ENCODE data around the gene ANP32A. TPM values are rescaled to one million over a fixed set of nuclear protein-coding genes. Genes with fewer than 3 reads are reported as not detected.
A peak's percentile ranks its signal among the peaks of the same experiment; 100 is the strongest.
"Not testable (repeated sequence)": the region's sequence is repeated elsewhere in the genome, so short reads cannot be mapped to it uniquely, and the experiment has no call there.

The ANP32A gene
- total RNA-seq (100 to 1,000 TPM in 1 of 5 donors, 10 to 100 TPM in 4; 34.4 to 112 (median 65.2) TPM), polyA plus RNA-seq (10 to 100 TPM; 53.1 to 80.5 (median 72.2) TPM)
- long read RNA-seq, donor 1, transcript ANP32A-203 (7 exons, 2,440 nt) = major isoform, 17 of 32 reads
- long read RNA-seq, donor 1, transcript ANP32A-208 (3 exons, 707 nt) = minor isoform, 14 of 32 reads
- long read RNA-seq, donor 1, partial matches to known transcripts = 0 of 32 reads
- long read RNA-seq, donor 1, other reads (novel, unspliced or antisense) = 0 of 32 reads
- long read RNA-seq, donor 2, transcript ANP32A-208 (3 exons, 707 nt) = minor isoform, 20 of 51 reads
- long read RNA-seq, donor 2, transcript ANP32A-203 (7 exons, 2,440 nt) = major isoform, 28 of 51 reads
- long read RNA-seq, donor 2, partial matches to known transcripts = 0 of 51 reads
- long read RNA-seq, donor 2, other reads (novel, unspliced or antisense) = 0 of 51 reads
- long read RNA-seq, donor 3, transcript ANP32A-208 (3 exons, 707 nt) = minor isoform, 12 of 35 reads
- long read RNA-seq, donor 3, transcript ANP32A-203 (7 exons, 2,440 nt) = major isoform, 22 of 35 reads
- long read RNA-seq, donor 3, partial matches to known transcripts = 0 of 35 reads
- long read RNA-seq, donor 3, other reads (novel, unspliced or antisense) = 0 of 35 reads
- long read RNA-seq, donor 4, partial matches to known transcripts = 0 of 2 reads
- long read RNA-seq, donor 4, other reads (novel, unspliced or antisense) = 0 of 2 reads
- long read RNA-seq, donor 5, transcript ANP32A-208 (3 exons, 707 nt) = minor isoform, 22 of 78 reads
- long read RNA-seq, donor 5, transcript ANP32A-203 (7 exons, 2,440 nt) = major isoform, 31 of 78 reads
- long read RNA-seq, donor 5, partial matches to known transcripts = 23 of 78 reads
- long read RNA-seq, donor 5, other reads (novel, unspliced or antisense) = 0 of 78 reads
- long read RNA-seq, donor 6, transcript ANP32A-203 (7 exons, 2,440 nt) = major isoform, 68 of 155 reads
- long read RNA-seq, donor 6, transcript ANP32A-208 (3 exons, 707 nt) = minor isoform, 56 of 155 reads
- long read RNA-seq, donor 6, partial matches to known transcripts = 22 of 155 reads
- long read RNA-seq, donor 6, other reads (novel, unspliced or antisense) = 9 of 155 reads
- long read RNA-seq, donor 7, transcript ANP32A-208 (3 exons, 707 nt) = minor isoform, 28 of 106 reads
- long read RNA-seq, donor 7, transcript ANP32A-203 (7 exons, 2,440 nt) = major isoform, 34 of 106 reads
- long read RNA-seq, donor 7, partial matches to known transcripts = 43 of 106 reads
- long read RNA-seq, donor 7, other reads (novel, unspliced or antisense) = 0 of 106 reads
- long read RNA-seq, donor 8, transcript ANP32A-203 (7 exons, 2,440 nt) = major isoform, 32 of 60 reads
- long read RNA-seq, donor 8, transcript ANP32A-208 (3 exons, 707 nt) = minor isoform, 16 of 60 reads
- long read RNA-seq, donor 8, partial matches to known transcripts = 10 of 60 reads
- long read RNA-seq, donor 8, other reads (novel, unspliced or antisense) = 0 of 60 reads
- long read RNA-seq, donor 9, transcript ANP32A-207 (2 exons, 2,015 nt) = minor isoform, 7 of 78 reads
- long read RNA-seq, donor 9, transcript ANP32A-208 (3 exons, 707 nt) = major isoform, 27 of 78 reads
- long read RNA-seq, donor 9, transcript ANP32A-203 (7 exons, 2,440 nt) = major isoform, 27 of 78 reads
- long read RNA-seq, donor 9, partial matches to known transcripts = 15 of 78 reads
- long read RNA-seq, donor 9, other reads (novel, unspliced or antisense) = 0 of 78 reads
- long read RNA-seq, donor 10, transcript ANP32A-208 (3 exons, 707 nt) = minor isoform, 5 of 20 reads
- long read RNA-seq, donor 10, transcript ANP32A-203 (7 exons, 2,440 nt) = major isoform, 15 of 20 reads
- long read RNA-seq, donor 10, partial matches to known transcripts = 0 of 20 reads
- long read RNA-seq, donor 10, other reads (novel, unspliced or antisense) = 0 of 20 reads

GRCh38 chr15:68820295-68821189 lies at the start of gene ANP32A:
Gene ANP32A, minus strand, starts transcription at chr15:68820895. Its CDS starts 144 bp downstream, at chr15:68820751.
- intact Hi-C loops (cut with DNase I; ENCODE audit: low total_unique reads) = no loop called here
- peak; percentile 96 to 99 for DNase-seq
- Histone ChIP-seq H3K27ac (peak within 1 kb of the TSS; percentile 98 to 100 (median 99)), H3K27me3 (no peaks in the 10 kb centered on the region), H3K9me3 (no peaks in the 10 kb centered on the region), H3K36me3 (no peaks in the 10 kb centered on the region), H3K4me1 (peaks cover 14 to 33% (median 25%) of the 10 kb centered on the region in 4 donors), H3K4me3 (peak within 1 kb of the TSS; percentile 69 to 97 (median 89))
- WGBS, 5 donors = 0 to 1% (median 0%) methylated on average over 54 to 81 of the region's 81 CpGs
- TF ChIP-seq POLR2A (IDR thresholded peaks at IDR 0.05) (peak in 1 of 4 donors; percentile 34), POLR2AphosphoS5 (IDR thresholded peaks at IDR 0.05) (peak; percentile 22 to 75 (median 69))
- TF ChIP-seq, protein P1, sequence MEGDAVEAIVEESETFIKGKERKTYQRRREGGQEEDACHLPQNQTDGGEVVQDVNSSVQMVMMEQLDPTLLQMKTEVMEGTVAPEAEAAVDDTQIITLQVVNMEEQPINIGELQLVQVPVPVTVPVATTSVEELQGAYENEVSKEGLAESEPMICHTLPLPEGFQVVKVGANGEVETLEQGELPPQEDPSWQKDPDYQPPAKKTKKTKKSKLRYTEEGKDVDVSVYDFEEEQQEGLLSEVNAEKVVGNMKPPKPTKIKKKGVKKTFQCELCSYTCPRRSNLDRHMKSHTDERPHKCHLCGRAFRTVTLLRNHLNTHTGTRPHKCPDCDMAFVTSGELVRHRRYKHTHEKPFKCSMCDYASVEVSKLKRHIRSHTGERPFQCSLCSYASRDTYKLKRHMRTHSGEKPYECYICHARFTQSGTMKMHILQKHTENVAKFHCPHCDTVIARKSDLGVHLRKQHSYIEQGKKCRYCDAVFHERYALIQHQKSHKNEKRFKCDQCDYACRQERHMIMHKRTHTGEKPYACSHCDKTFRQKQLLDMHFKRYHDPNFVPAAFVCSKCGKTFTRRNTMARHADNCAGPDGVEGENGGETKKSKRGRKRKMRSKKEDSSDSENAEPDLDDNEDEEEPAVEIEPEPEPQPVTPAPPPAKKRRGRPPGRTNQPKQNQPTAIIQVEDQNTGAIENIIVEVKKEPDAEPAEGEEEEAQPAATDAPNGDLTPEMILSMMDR (IDR thresholded peaks at IDR 0.05) = no peak

DNA sequence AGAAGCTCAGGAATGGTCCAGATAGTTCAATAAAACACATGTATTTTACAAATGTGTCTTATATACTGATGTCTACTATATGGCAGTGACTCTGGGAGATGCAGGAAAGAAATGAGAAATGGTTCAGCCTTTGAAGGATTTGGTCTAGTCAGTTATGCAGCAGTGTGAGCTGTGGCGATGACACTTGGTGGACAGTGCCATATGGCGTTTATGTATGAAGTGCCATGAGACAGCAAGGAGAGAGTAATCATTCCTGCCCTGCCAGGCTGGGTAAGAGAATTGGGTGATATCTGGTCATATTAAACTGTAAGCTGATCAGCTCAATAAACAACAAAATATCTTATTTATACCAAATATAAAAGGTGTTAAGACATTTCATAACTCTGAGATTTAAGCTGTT lies 47.6 kb upstream of the ANP32A start:
- intact Hi-C loops (cut with DNase I; ENCODE audit: low total_unique reads) = no loop called here

DNA sequence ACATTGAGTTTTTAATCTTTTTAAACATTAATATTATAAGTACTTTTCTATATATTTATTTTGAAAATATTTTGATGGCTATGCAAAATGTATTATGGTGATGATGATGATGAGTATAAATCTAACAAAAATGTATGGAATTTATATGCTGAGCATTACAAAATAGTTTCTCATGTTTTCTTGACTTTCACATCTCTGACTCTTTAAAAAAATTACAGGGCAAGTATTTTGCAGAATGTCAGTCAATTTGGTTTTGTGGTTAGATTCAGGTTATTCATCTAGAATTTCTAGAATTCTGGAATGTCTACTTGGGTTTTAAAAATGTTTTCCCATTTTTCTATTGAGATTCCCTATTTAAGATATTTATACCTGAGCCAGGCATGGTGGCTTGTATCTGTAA lies 41.7 kb upstream of the ANP32A start:
- DNase-seq = no peak
- intact Hi-C loops (cut with DNase I; ENCODE audit: low total_unique reads) = no loop called here
- Histone ChIP-seq H3K27ac (no peak overlapping the region), H3K4me1 (no peaks in the 10 kb centered on the region), H3K9me3 (peaks cover 3 to 23% (median 18%) of the 10 kb centered on the region in 4 donors), H3K4me3 (no peak overlapping the region), H3K27me3 (peaks cover 0 to 6% (median 0%) of the 10 kb centered on the region in 3 donors), H3K36me3 (no peaks in the 10 kb centered on the region)
- no peak for TF ChIP-seq EP300 (IDR thresholded peaks at IDR 0.05)
- no peak for TF ChIP-seq POLR2AphosphoS5 (IDR thresholded peaks at IDR 0.05)
- TF ChIP-seq POLR2A (IDR thresholded peaks at IDR 0.05) = no peak
- TF ChIP-seq, protein P1 (IDR thresholded peaks at IDR 0.05) = no peak

More for the DNA sequence above, 47.6 kb upstream of the ANP32A start:
- 87 to 97% (median 92%) methylated on average over 2 of the region's 2 CpGs for WGBS, 5 donors
- H3K27me3 ChIP-seq = peaks cover 0 to 16% (median 0%) of the 10 kb centered on the region in 3 donors
- H3K4me3 ChIP-seq = no peak overlapping the region
- H3K4me1 ChIP-seq = no peaks in the 10 kb centered on the region
- TF ChIP-seq POLR2AphosphoS5 (IDR thresholded peaks at IDR 0.05) (no peak), EP300 (IDR thresholded peaks at IDR 0.05) (no peak), POLR2A (IDR thresholded peaks at IDR 0.05) (no peak)
- TF ChIP-seq, protein P1 (IDR thresholded peaks at IDR 0.05) = no peak
- DNase-seq = no peak
- H3K27ac ChIP-seq = no peak overlapping the region
- peaks cover 0 to 8% (median 6%) of the 10 kb centered on the region in 4 donors for H3K9me3 ChIP-seq
- no peaks in the 10 kb centered on the region for H3K36me3 ChIP-seq

- intact Hi-C loops (cut with DNase I; ENCODE audit: low total_unique reads); H3K4me1 ChIP-seq; H3K36me3 ChIP-seq; DNase-seq; H3K27me3 ChIP-seq; H3K4me3 ChIP-seq; H3K27ac ChIP-seq: not testable (repeated sequence)
- H3K9me3 ChIP-seq = peaks cover 5 to 38% (median 26%) of the 10 kb centered on the region in 4 donors
- 72 to 85% (median 75%) methylated on average over 2 of the region's 4 CpGs for WGBS, 5 donors
Measured at GRCh38 chr15:68858666-68859065, 38.0 kb upstream of the ANP32A start.

GRCh38 chr15:68857443-68857842 lies 36.7 kb upstream of the ANP32A start:
- intact Hi-C loops (cut with DNase I; ENCODE audit: low total_unique reads); DNase-seq; H3K27me3 ChIP-seq; H3K36me3 ChIP-seq; H3K27ac ChIP-seq; H3K4me3 ChIP-seq; H3K4me1 ChIP-seq: not testable (repeated sequence)
- WGBS, 5 donors = 86 to 95% (median 91%) methylated on average over 5 of the region's 5 CpGs
- H3K9me3 ChIP-seq = peaks cover 5 to 27% (median 18%) of the 10 kb centered on the region in 4 donors
